Limb (tissue), 2 donors: ENCODE measurements around the gene CDC34.
"Not testable (repeated sequence)": the region's sequence is repeated elsewhere in the genome, so short reads cannot be mapped to it uniquely, and the experiment has no call there.

Experiments used
- DNase-seq, 2 donors: peaks; one replicate each; pipeline ENCODE4 v3.0.0-alpha.2; 2016; ENCODE audit errors: extremely low spot score in 2 of 2

Gene CDC34

DNA sequence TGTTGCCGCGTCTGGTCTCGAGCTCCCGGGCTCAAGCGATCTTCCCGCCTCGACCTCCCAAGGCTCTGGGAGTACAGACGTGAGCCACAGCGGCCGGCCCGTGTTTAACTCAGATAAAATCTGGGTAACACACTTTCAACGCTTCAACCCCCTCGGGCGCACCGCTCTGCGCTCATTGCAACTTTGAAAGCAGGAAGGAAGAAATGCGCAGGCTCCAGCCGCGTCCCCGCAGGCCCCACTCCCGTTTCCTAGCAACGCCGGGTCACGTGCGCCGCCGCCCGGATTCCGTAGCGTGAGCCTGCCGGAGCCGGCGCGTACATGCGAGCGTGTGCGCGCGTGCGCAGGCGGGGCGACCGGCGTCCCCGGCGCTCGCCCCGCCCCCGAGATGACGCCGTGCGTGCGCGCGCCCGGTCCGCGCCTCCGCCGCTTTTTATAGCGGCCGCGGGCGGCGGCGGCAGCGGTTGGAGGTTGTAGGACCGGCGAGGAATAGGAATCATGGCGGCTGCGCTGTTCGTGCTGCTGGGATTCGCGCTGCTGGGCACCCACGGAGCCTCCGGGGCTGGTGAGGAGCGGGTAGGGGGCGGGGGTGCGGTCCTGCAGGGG lies 40.7 kb downstream of the CDC34 start, which contains the start of gene BSG:
Gene BSG, plus strand, starts transcription at position 457 of the 603 bp plus-strand sequence. Its CDS starts 39 bp downstream, at position 496.
- peak; percentile 99 for DNase-seq

DNA sequence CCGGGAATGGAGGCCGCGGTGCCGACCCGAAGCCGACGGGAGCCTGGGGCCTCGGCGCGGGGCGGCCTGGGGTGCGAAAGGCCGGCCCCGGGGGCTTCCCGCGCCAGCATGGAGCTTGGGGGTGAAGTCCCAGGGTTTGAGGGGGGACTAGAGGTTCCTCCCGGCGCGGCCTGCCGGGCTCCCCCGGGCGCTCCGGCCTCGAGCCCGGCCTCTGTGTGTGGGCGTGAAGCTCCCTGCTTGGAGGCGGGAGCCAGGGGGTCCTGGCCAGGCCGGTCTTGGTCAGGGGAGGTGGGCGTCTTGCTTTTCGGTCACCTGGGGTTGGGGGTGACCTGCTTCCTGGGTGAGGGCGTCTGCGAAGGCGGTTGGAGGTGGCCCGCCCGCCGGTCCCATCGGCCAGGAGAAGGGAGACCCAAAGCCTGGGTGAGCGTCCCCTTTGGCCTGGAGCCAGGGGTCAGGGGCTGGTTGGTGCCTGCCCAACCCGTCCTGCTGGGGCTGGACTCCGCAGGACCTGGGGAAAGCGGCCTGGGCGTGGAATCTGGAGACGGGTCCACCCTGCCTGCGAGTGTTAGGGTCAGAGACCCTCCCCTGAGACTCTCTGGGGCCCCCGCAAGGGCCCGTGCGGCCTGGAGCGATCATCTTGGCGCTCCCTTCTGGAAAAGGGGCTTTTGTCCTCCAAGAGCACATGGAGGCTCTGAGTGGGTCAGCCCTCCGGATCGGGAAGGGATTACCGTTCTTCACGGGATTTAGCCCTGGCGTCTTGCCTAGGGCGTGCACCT lies 41.4 kb downstream of the CDC34 start:
- peak in 1 of 2 donors; percentile 71 for DNase-seq

DNA sequence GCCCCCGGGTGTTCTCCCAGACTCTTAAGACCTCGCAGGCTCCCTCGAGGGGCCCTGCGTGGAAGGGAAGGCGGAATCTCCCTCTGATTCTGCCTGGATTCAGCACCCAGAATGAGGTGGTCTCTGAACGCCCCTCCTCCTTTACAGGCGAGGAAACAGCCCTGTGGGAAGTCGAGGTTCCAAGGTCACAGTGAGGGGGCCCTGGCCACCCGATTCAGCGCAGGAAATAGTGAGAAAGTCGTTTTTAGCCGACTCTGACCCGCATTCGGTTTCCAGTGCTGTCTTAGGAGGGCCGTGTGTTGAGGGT lies 41.9 kb downstream of the CDC34 start:
- DNase-seq: no peak

DNA sequence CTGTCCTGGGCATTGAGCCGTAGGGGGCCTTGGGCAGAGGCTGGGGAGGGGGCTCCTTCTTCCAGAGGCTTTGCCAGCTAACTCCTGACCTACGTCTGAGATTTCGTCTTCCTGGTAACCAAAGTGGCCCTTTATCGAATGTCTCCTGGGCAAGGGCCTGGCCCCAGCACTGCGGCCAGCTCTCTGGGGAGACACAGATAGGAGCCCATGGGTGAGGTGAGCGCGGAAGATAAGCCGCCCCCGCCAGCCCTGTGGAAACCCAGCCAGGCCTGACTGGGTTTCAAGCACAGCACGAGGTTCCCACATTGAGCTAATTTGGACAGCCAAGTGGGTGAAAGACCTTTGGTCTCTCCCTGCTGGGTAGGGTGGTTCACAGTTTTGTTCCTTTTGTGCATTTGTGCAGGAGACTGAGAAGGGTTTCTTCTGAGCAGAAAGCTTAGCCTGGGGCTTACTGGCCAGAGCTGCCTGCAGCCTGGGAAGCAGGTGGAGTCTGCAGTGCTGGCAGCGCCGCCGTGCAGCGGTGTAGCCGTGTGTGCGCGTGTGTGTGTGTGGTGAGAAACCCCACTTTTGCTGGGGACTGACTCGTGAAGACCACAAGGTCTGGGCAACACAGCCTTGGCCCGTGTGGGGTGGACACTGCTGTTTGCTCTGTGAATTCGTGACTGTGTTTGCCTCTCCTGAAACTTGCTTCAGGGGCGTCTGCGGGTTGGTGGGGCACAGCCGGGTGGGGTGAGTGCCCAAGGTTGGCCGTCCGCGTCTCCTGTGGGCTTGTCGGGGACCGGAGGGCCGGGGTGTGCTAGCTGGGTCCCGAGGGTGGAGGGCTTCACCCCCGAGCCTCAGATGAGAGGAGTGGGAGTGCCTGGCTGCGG lies 43.3 kb downstream of the CDC34 start:
- no peak for DNase-seq

DNA sequence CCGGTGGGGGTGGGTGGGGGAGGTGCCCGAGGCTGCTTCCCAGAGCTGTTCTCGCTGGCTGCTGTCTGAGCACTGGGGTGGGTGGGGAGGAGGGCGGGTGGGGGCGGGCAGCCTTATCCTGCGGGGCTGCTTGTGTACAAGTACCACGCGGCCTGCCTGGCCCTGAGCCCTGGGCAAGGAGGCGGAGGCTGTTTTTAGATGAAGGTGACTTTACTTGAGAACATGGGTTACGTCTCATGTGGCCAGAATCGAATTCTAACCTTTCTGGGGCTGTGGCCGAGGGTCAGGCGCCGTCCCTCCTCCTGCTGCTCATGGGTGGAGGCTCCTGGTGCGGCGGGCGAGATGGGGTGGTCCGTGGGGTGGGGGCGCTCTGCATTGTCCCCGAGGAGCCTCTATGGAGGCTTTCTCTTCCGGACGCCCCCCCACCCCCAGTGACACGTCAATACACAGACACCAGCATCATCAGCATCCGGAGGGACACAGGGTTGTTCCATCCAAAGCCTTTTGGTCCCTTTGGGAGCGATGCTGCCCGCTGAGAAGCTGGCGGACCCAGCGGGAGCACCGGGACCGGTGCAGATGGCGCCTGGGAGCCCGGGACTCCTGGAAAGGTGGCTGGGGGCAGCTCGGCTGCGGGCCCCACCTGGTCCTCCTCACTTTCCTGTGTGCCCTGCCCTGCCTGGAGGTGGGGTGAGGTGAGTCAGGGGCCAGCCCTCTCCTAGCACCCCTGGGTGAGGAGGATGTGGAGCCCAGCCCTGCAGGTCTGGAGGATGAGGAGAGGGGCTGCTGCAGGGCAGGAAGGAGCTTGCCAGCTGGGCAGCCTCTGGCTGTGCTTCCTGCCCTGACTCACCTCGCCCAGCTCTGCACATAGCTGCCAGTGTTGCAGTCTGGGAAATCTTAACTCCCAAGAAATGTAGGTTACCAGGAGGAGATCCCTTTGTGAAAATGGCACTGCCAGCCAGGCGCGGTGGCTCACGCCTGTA lies 44.3 kb downstream of the CDC34 start:
- no peak for DNase-seq

DNA sequence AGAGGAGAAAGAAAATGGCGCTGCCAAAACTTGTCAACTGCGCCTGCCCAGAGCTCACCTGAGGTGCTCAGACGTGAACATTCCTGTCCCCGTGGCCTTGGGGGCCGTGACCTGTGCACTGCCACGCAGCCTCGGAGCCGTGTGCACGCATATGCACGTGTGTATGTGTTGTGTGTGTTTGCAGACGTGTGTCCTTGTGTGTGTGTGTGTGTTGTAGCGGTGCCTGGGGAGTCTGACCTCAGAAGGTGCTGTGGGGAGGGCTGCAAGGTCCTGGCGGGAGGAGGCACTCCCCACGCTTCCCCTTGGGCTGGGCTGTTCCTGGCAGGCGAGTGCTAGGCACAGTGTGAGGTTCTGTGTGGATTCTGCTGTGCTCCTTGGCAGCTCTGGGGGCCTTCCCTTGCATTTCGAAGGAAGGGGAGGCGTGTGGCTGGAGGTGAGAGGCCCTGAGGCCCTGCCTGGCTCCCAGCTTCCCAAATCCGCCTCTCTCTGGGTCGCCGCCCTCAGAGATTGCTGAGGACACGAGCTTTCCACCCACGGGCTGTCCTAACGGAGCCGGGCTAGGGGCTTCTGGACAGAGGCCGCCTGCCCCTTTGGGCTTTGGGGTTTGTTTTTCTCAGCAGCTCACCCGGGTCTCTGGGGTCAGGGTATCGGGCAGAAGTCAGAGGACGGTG lies 45.3 kb downstream of the CDC34 start:
- DNase-seq: no peak

DNA sequence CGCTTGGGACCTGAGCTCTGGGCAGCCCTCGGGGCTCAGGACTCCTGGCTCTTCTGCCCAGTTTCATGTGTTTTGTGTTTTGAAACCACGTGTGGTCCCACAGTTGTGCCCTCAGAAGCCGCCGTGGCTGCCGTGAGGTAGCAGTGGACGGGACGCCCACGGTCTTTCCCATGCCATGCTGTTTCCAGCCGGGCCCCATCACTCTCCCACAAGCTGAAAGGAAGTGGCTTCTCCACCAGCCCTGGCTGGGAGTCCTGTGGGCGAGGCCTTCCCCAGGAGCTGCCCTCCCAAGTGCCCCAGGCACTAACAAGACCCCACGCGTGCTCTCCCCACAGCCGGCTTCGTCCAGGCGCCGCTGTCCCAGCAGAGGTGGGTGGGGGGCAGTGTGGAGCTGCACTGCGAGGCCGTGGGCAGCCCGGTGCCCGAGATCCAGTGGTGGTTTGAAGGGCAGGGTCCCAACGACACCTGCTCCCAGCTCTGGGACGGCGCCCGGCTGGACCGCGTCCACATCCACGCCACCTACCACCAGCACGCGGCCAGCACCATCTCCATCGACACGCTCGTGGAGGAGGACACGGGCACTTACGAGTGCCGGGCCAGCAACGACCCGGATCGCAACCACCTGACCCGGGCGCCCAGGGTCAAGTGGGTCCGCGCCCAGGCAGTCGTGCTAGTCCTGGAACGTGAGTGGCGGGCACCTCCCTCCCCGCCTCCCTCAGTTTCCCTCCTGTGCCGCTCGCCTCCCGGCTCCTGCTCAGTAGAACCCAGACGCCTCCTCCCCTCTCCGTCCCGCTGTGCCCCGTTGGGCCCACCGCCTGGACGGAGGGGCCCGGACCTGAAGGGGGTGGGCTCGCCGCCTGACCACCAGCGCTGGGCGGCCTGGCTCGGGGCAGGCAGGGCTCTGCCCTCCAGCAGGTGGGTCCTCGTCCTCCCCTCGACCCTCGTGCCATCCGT lies 46.2 kb downstream of the CDC34 start:
- DNase-seq: no peak

DNA sequence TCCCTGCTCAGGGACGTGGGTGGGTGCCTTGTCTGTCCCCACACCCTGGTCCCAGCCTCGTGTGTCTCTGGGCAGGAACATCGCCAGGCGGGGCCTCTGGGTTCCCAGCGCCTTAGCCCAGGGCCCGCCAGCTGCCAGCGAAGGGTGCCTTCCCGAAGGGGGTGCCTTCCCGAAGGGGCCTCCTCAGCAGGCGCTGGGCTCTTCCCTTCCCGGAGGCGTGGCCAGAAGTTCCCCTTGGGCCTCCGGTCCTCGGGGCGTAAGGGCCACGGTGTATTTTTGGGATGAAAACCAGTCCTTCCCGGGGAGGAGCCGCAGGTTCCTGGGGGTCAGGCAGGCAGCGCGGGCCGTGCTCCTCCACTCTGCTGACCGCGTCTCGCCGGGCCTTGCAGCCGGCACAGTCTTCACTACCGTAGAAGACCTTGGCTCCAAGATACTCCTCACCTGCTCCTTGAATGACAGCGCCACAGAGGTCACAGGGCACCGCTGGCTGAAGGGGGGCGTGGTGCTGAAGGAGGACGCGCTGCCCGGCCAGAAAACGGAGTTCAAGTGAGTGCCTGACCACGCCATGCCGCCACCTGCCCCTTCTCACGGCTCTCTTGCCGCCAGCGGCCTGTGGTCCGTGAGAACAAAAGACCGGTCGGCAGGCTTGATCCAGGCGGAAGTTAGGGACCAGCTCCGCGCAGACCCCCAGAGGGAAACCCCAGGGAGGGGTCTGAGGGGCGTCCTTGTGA lies 47.7 kb downstream of the CDC34 start:
- DNase-seq: no peak

DNA sequence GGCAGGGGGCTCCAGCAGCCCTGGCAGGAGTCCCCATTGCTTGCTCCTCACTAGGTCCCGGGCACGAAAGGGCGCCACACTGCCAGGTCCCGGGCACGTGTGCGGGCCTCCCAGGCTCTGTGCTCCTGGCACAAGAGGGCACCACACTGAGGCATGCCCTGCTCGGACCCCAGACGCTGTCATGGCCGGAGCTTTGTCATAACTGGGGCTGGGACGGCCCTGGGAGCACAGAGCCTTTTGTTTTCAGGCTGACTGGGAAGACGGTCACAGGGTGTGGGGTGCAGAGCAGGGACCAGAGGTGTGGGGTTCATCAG lies 48.2 kb downstream of the CDC34 start:
- no peak for DNase-seq

DNA sequence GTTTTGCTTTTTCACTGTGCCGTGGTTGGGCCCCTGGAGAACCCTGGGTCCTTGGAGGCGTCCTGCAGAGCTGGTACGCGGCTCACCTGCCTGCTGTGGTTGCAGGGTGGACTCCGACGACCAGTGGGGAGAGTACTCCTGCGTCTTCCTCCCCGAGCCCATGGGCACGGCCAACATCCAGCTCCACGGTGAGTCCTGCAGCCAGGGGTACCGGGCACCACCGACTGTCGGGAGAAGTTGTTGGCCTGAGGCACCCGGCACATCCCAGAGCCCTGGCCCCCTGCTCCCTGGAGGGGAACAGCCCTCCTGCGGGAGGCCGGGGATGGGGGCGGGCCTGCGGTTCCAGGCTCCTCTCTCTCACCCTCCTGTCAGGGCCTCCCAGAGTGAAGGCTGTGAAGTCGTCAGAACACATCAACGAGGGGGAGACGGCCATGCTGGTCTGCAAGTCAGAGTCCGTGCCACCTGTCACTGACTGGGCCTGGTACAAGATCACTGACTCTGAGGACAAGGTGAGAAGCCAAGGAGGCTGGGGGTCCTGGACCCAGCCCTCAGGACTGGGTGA lies 48.8 kb downstream of the CDC34 start:
- DNase-seq: no peak

DNA sequence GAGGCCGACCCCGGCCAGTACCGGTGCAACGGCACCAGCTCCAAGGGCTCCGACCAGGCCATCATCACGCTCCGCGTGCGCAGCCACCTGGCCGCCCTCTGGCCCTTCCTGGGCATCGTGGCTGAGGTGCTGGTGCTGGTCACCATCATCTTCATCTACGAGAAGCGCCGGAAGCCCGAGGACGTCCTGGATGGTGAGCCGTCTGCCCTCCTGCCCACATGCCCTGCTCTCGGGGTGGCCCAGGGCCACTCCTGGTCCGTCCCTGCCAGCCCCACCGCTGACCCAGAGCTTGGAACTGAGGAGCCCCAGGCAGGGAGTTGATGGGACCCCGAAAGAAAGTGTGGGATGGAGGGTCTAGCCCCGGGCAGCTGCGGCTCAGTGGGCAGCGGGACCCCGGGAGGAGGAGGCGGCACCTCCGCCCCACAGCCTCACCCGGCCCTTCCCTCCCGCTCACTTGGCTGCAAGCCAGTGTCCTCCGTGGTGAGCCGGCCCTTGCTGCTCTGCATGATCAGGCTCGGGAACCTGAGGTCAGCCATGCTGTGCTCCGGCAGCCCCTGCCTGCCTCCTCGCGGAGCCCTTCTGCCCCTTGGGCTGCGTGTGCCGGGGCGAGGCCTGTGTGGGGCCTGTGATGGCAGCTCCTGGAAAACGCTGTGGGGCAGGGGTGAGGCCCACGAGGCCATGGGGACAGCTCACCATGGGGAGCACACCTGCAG lies 50.0 kb downstream of the CDC34 start:
- peak in 1 of 2 donors; percentile 26 for DNase-seq

DNA sequence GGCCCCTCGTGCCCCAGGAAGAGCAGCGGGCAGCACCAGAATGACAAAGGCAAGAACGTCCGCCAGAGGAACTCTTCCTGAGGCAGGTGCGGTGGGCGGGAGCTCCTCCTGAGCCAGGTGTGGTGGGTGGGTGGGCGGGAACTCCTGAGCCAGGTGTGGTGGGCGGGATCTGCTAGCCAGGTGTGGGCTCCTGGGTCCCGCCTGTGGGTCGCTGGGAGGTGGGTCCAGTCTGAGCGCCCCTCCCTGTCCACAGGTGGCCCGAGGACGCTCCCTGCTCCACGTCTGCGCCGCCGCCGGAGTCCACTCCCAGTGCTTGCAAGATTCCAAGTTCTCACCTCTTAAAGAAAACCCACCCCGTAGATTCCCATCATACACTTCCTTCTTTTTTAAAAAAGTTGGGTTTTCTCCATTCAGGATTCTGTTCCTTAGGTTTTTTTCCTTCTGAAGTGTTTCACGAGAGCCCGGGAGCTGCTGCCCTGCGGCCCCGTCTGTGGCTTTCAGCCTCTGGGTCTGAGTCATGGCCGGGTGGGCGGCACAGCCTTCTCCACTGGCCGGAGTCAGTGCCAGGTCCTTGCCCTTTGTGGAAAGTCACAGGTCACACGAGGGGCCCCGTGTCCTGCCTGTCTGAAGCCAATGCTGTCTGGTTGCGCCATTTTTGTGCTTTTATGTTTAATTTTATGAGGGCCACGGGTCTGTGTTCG lies 51.1 kb downstream of the CDC34 start:
- peak in 1 of 2 donors; percentile 27 for DNase-seq

DNA sequence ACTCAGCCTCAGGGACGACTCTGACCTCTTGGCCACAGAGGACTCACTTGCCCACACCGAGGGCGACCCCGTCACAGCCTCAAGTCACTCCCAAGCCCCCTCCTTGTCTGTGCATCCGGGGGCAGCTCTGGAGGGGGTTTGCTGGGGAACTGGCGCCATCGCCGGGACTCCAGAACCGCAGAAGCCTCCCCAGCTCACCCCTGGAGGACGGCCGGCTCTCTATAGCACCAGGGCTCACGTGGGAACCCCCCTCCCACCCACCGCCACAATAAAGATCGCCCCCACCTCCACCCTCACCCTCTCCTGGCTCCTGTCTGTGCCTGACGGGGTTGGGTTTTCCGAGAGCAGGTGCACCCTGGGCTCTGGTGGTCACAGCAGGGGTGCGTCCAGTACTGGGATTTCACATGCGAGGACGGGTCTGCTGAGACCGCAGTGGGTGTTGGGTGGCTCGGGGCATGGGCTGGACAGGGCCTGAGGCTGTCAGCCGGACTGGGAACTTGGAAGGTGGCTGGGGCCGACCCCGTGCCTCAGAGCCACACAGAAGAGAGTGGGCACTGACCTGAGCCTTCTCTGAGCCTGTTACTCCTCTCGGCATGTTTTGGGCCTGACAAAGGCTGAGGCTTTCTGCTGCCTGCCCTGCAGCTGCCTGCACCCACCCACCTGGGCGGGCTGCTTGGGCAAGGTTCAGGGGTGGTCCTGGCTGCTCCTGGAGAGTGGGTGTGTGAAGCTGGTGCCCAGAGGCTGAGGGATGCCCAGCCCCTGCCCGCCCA lies 51.8 kb downstream of the CDC34 start:
- no peak for DNase-seq

DNA sequence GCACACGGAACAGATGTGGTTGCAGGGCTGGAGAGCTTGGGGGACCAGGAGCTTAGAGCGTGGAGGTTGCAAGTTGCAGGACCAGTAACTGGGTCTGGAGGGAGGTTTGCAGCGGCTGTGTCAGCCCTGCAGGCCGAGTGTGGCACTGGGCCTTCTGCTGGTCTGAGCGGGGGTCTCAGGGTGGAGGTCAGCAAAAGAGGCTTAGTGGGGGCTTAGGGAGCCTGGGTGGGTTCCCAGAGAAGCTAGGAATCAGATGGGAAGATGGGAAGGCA lies 52.3 kb downstream of the CDC34 start:
- DNase-seq: no peak

DNA sequence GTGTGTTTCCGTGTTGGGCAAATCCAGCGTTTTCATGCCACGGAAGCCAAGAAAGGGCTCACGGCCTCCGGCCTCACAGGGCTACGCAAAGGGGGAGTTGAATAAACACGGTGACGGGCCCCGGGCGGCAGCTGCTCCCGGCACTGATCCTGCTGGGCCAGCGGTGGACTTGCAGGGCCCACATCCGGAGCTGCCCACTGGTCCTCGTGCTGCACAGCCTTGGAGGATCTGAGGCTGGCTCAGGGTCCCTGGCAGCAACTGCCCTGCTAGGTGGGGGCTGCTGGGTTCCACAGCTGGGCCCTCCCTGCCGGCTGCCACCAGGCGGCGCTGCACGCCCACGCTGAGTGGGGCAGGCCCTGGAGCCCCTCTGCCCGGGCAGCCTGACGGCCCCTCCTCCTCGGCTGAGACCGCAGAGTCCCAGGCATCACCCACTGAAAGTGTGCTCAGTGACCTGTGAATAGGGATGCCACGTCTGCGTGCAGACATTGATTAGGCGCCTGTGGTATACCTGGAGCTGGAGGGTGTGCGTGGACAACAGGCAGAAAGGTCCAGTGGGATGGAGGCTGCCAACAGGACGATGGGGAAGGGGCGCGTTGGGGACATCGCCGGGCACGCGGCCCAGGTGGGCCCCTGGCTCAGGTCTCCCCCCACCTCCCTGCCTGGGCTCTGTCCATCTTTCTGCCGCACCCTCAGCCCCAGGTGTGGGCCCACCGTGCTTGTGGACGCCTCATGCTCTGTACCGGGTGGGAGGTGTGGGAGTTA lies 52.9 kb downstream of the CDC34 start:
- DNase-seq: peak; percentile 39 to 77

DNA sequence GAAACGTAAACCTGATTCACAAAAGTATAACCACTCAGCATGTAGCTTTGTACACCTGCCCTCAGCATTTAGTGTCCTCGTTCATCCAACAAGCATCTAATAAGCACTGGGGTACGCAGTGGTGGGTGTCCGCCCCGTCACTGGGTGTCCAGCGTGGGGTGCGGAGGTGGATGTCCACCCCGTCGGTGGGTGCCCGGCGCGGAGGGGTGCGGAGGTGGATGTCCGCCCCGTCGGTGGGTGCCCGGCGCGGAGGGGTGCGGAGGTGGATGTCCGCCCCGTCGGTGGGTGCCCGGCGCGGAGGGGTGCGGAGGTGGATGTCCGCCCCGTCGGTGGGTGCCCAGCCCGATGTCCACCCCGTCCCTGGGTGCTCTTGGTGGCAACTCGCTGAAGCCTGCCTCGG lies 53.6 kb downstream of the CDC34 start:
- DNase-seq: not testable (repeated sequence)
